Bronchial epithelial cell (primary cell): ENCODE results near the gene FNDC3B. TPM values are rescaled to one million over a fixed set of nuclear protein-coding genes. Genes with fewer than 3 reads are reported as not detected.

Experiments
- DNase-seq: peaks from one replicate; pipeline ENCODE4 v3.0.0-alpha.2; 2010; ENCODE audit warnings: low read depth
- FAIRE-seq: peaks from 2 replicates; lab custom pipeline; 2011; peaks lifted over from hg19 to GRCh38; lab: Jason Lieb, UNC
- H3K27me3 ChIP-seq: 2 replicates; pipeline ENCODE4 v1.5.1; 2011; ENCODE audit warnings: low read length; ENCODE audit not compliant: control insufficient read depth, insufficient read depth
- H3K36me3 ChIP-seq: 2 replicates; pipeline ENCODE4 v1.5.1; 2011; ENCODE audit warnings: low read length; ENCODE audit not compliant: control insufficient read depth, insufficient read depth
- H3K4me3 ChIP-seq: 2 replicates; pipeline ENCODE4 v1.5.1; 2011; ENCODE audit warnings: mild to moderate bottlenecking, low read depth, low read length, control low read depth
- CTCF ChIP-seq: IDR thresholded peaks from 2 replicates; pipeline ENCODE4 v1.5.1; 2011; ENCODE audit warnings: mild to moderate bottlenecking, moderate library complexity, low read length, control low read depth, inconsistent platforms; ENCODE audit not compliant: insufficient read depth, severe bottlenecking
- total RNA-seq: library from RNA; depleted of rRNA; stranded (reverse); fragments of >200 nt; gene quantifications from 2 replicates; pipeline ENCODE4 v1.2.1, GENCODE V29; 2014

The FNDC3B gene
- total RNA-seq, 1 donor from 2014 or later: 39.2 TPM

GRCh38 chr3:172139528-172140276, 100.3 kb downstream of the FNDC3B start:
- FAIRE-seq (no peak), DNase-seq (no peak)
- H3K36me3 ChIP-seq: peaks cover 4% of the 10 kb centered on the region
- no peak overlapping the region for H3K4me3 ChIP-seq
- no peaks in the 10 kb centered on the region for H3K27me3 ChIP-seq
- TF ChIP-seq CTCF: no peak

GRCh38 chr3:172140499-172141391, 101.4 kb downstream of the FNDC3B start:
- FAIRE-seq: no peak
- Histone ChIP-seq H3K4me3 (no peak overlapping the region), H3K36me3 (peaks cover 4% of the 10 kb centered on the region), H3K27me3 (no peaks in the 10 kb centered on the region)
- peak; percentile 99 for DNase-seq
- TF ChIP-seq CTCF: peak; percentile 11

GRCh38 chr3:172142051-172142863, 102.9 kb downstream of the FNDC3B start:
- peaks cover 4% of the 10 kb centered on the region for H3K36me3 ChIP-seq
- DNase-seq (peak; percentile 88), FAIRE-seq (no peak)
- H3K27me3 ChIP-seq: no peaks in the 10 kb centered on the region
- no peak for TF ChIP-seq CTCF
- no peak overlapping the region for H3K4me3 ChIP-seq

GRCh38 chr3:172142864-172143451, 103.6 kb downstream of the FNDC3B start:
- no peaks in the 10 kb centered on the region for H3K27me3 ChIP-seq
- DNase-seq: no peak
- no peak overlapping the region for H3K4me3 ChIP-seq
- no peak for TF ChIP-seq CTCF
- FAIRE-seq: no peak
- H3K36me3 ChIP-seq: peaks cover 4% of the 10 kb centered on the region

- H3K27me3 ChIP-seq: no peaks in the 10 kb centered on the region
- TF ChIP-seq CTCF: no peak
- FAIRE-seq (no peak), DNase-seq (no peak)
- no peak overlapping the region for H3K4me3 ChIP-seq
- peaks cover 5% of the 10 kb centered on the region for H3K36me3 ChIP-seq
These were observed 104.5 kb downstream of the FNDC3B start for GRCh38 chr3:172143739-172144497.
